Measurements from ENCODE around the gene ARG1. TPM values are rescaled to one million over a fixed set of nuclear protein-coding genes. Genes with fewer than 3 reads are reported as not detected.

The ARG1 gene
- total and polyA plus RNA-seq, 2 of the 8 experiments (the other 6 are each of a cell fraction or from before 2014, with no cell fraction given), result not detected

DNA sequence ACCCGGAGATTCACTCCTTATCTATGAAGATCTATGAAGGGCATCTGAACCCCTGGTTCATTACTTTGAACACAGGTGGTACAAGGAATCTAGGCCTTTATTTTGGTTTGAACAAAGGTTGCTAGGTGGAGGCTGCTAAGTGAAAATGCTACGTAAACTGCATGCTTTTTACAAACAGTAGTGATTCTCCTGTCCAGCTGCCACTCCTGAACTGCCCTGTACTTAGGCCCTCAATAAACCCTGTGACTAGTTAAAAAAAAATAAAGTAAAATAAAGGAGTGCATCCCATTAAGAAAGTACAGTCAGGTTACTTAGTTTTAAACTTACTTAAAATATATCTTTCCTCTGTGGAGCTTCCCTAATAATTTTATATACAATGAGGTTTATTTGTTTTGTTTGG is 27.7 kb upstream of the ARG1 start:
- Histone ChIP-seq H3K56ac (replicated peaks; ENCODE audit: insufficient read length, low read depth, low read length) (no peak overlapping the region), H3K9me3 (ENCODE audit: insufficient read depth in 2 of 2, low read depth in 1 of 2, low read length in 1 of 2) (no peaks in the 10 kb centered on the region), H4K8ac (ENCODE audit: extremely low read depth, insufficient read depth, low read length) (no peak overlapping the region), H2BK120ac (replicated peaks; ENCODE audit: low read depth, low read length) (no peak overlapping the region), H3K4me1 (replicated peaks in 1 of 4; ENCODE audit: control insufficient read depth in 3 of 4, insufficient read depth in 4 of 4, low read length in 3 of 4) (no peaks in the 10 kb centered on the region), H4K5ac (ENCODE audit: insufficient read length, low read depth, low read length) (no peak overlapping the region), H3K14ac (ENCODE audit: insufficient read length) (no peak overlapping the region), H3K27ac (ENCODE audit: low read depth, low read length) (no peak overlapping the region), H3K36me3 (ENCODE audit: control insufficient read depth in 2 of 4, insufficient read depth in 4 of 4, low read length in 3 of 4) (no peaks in the 10 kb centered on the region), H2BK15ac (ENCODE audit: low read length) (no peak overlapping the region), H2BK5ac (ENCODE audit: low read depth, low read length) (no peak overlapping the region), H2AK5ac (ENCODE audit: low read depth, low read length) (no peak overlapping the region), H3K9ac (replicated peaks in 1 of 4; ENCODE audit: extremely low read depth in 1 of 4, low read depth in 3 of 4, low read length in 3 of 4) (no peak overlapping the region), H3K4ac (replicated peaks; ENCODE audit: insufficient read length, low read depth, low read length) (no peak overlapping the region), H3K4me3 (ENCODE audit: extremely low read depth in 1 of 4, insufficient read depth in 2 of 4, low read depth in 3 of 4, low read length in 4 of 4) (no peak overlapping the region), H3K23ac (ENCODE audit: insufficient read length) (no peak overlapping the region), H3K18ac (ENCODE audit: extremely low read depth, low read length) (no peak overlapping the region), H4K20me1 (replicated peaks in 1 of 2; ENCODE audit: control insufficient read depth in 1 of 2, insufficient read depth in 2 of 2, low read length in 2 of 2) (no peaks in the 10 kb centered on the region), H3K23me2 (ENCODE audit: low read depth, low read length) (no peaks in the 10 kb centered on the region), H4K91ac (replicated peaks; ENCODE audit: insufficient read length, low read length) (no peak overlapping the region), H3K79me2 (ENCODE audit: control insufficient read depth in 1 of 2, insufficient read depth in 2 of 2, low read length in 2 of 2) (no peaks in the 10 kb centered on the region), H2BK20ac (ENCODE audit: low read length) (no peak overlapping the region), H2AFZ (ENCODE audit: low read length) (no peak overlapping the region), H3K79me1 (ENCODE audit: low read depth, low read length) (no peaks in the 10 kb centered on the region), H3K27me3 (replicated peaks in 1 of 4; ENCODE audit: control insufficient read depth in 3 of 4, extremely low read depth in 1 of 4, insufficient read depth in 3 of 4, low read length in 3 of 4) (no peaks in the 10 kb centered on the region), H3K4me2 (ENCODE audit: insufficient read depth in 1 of 2, low read depth in 2 of 2, low read length in 2 of 2) (no peak overlapping the region), H2BK12ac (ENCODE audit: low read depth, low read length) (no peak overlapping the region)
- DNase-seq (ENCODE audit: low read depth in 1 of 2, low spot score in 2 of 2) (no peak), FAIRE-seq (no peak)
- ChIA-PET CTCF (ENCODE audit: partially characterized antibody) (interaction anchor here (0.6 to 1.8 kb wide), 2 partner anchors 26 to 505 kb away, joined by 3 to 6 read pairs; no protein-coding TSS in a partner anchor), POLR2A (ENCODE audit: partially characterized antibody) (interaction anchor here (0.6 kb wide), 1 partner anchor 11 kb away, joined by 3 read pairs; no protein-coding TSS in a partner anchor)
- no peak for TF ChIP-seq RBBP5 (IDR thresholded peaks at IDR 0.05; ENCODE audit: borderline replicate concordance, low read depth, low read length)
- TF ChIP-seq PHF8 (conservative IDR thresholded peaks at IDR 0.05; ENCODE audit: low read depth, low read length), result no peak
- TF ChIP-seq POLR2AphosphoS5 (IDR thresholded peaks at IDR 0.05; ENCODE audit: low read depth, low read length), result no peak
- no peak for TF ChIP-seq HDAC2 (IDR thresholded peaks at IDR 0.05; ENCODE audit: borderline replicate concordance in 1 of 2, low read depth in 2 of 2, low read length in 2 of 2)
- TF ChIP-seq SP4 (IDR thresholded peaks at IDR 0.05; ENCODE audit: low read length), result no peak
- no peak for TF ChIP-seq JUND (IDR thresholded peaks at IDR 0.05; ENCODE audit: low read length)
- TF ChIP-seq SRF (IDR thresholded peaks at IDR 0.05; ENCODE audit: low read depth, low read length), result no peak
- no peak for TF ChIP-seq SP2 (IDR thresholded peaks at IDR 0.05; ENCODE audit: low read length)
- no peak for TF ChIP-seq CTBP2 (IDR thresholded peaks at IDR 0.05; ENCODE audit: borderline replicate concordance, insufficient read depth, insufficient read length, low read length)
- WGBS, 2 experiments (ENCODE audit: extremely low coverage in 1 of 2, insufficient coverage in 1 of 2, insufficient read length in 1 of 2, insufficient replicate concordance in 2 of 2, low coverage in 1 of 2, low lambda C conversion rate in 2 of 2, missing lambda C conversion rate in 1 of 2), result 87% methylated on average over 2 of the region's 2 CpGs; no CpG with 5 or more reads in 1 of the 2 experiments

All from H1 (cell line).